RCC 7860 (cell line): ENCODE data around the gene SAMD5.

Source experiments
- DNase-seq: peaks from one replicate; pipeline ENCODE4 v3.0.0-alpha.2; 2015; ENCODE audit warnings: low spot score
- FAIRE-seq: peaks from 2 replicates; lab custom pipeline; 2012; peaks lifted over from hg19 to GRCh38; lab: Jason Lieb, UNC

Gene SAMD5

GRCh38 chr6:147564556-147564955, 56.1 kb downstream of the SAMD5 start:
- FAIRE-seq = no peak

GRCh38 chr6:147566244-147566898, 57.9 kb downstream of the SAMD5 start:
- FAIRE-seq = no peak
- no peak for DNase-seq

More at GRCh38 chr6:147564556-147564955, 56.1 kb downstream of the SAMD5 start:
- no peak for DNase-seq

- no peak for FAIRE-seq
- no peak for DNase-seq
These were observed 58.8 kb downstream of the SAMD5 start for GRCh38 chr6:147567141-147567805.

- FAIRE-seq = no peak
- DNase-seq = no peak
These were observed 61.3 kb downstream of the SAMD5 start for GRCh38 chr6:147569788-147570187.

GRCh38 chr6:147570681-147571080, 62.2 kb downstream of the SAMD5 start:
- DNase-seq (no peak), FAIRE-seq (no peak)

GRCh38 chr6:147577488-147577887, 69.0 kb downstream of the SAMD5 start:
- no peak for DNase-seq
- no peak for FAIRE-seq

GRCh38 chr6:147578159-147578558, 69.7 kb downstream of the SAMD5 start:
- no peak for FAIRE-seq
- DNase-seq = no peak

- DNase-seq (no peak), FAIRE-seq (no peak)
These were observed 70.4 kb downstream of the SAMD5 start for GRCh38 chr6:147578883-147579282.

- DNase-seq (no peak), FAIRE-seq (no peak)
These were observed 71.2 kb downstream of the SAMD5 start for GRCh38 chr6:147579667-147580066.

- FAIRE-seq (no peak), DNase-seq (no peak)
These were observed 74.5 kb downstream of the SAMD5 start for GRCh38 chr6:147582991-147583390.

- DNase-seq = no peak
- no peak for FAIRE-seq
These were observed 76.8 kb downstream of the SAMD5 start for GRCh38 chr6:147585256-147585655.

GRCh38 chr6:147586044-147586443, 77.6 kb downstream of the SAMD5 start:
- FAIRE-seq = no peak
- no peak for DNase-seq

- DNase-seq (no peak), FAIRE-seq (no peak)
These were observed 79.4 kb downstream of the SAMD5 start for GRCh38 chr6:147587907-147588306.

- FAIRE-seq = no peak
- DNase-seq = no peak
These were observed 80.0 kb downstream of the SAMD5 start for GRCh38 chr6:147588469-147588868.

GRCh38 chr6:147589739-147590250, 81.3 kb downstream of the SAMD5 start:
- no peak for DNase-seq
- no peak for FAIRE-seq

GRCh38 chr6:147595961-147596360, 87.5 kb downstream of the SAMD5 start:
- FAIRE-seq (no peak), DNase-seq (no peak)

- FAIRE-seq = no peak
These were observed 95.0 kb downstream of the SAMD5 start for GRCh38 chr6:147603392-147604081.

GRCh38 chr6:147604373-147604772, 95.9 kb downstream of the SAMD5 start:
- FAIRE-seq = no peak
- DNase-seq = no peak

More at GRCh38 chr6:147603392-147604081, 95.0 kb downstream of the SAMD5 start:
- no peak for DNase-seq

GRCh38 chr6:147611992-147612391, 103.5 kb downstream of the SAMD5 start:
- FAIRE-seq (no peak), DNase-seq (no peak)

GRCh38 chr6:147614501-147614900, 106.0 kb downstream of the SAMD5 start:
- DNase-seq (no peak), FAIRE-seq (no peak)

- DNase-seq = no peak
- FAIRE-seq = peak; percentile 82
These were observed 107.4 kb downstream of the SAMD5 start for GRCh38 chr6:147615659-147616456.
